IPS-15b (cell line): ENCODE measurements around the gene GIGYF1.

ENCODE experiments used
- H3K27me3 ChIP-seq: one replicate; pipeline ENCODE4 v1.6.1; 2013; ENCODE audit warnings: low read length; ENCODE audit not compliant: control insufficient read depth, insufficient read depth
- H3K36me3 ChIP-seq: one replicate; pipeline ENCODE4 v1.6.1; 2013; ENCODE audit warnings: low read length; ENCODE audit not compliant: control insufficient read depth, insufficient read depth
- H3K4me1 ChIP-seq: one replicate; pipeline ENCODE4 v1.6.1; 2013; ENCODE audit warnings: mild to moderate bottlenecking, low read length; ENCODE audit not compliant: control insufficient read depth, insufficient read depth
- H3K4me3 ChIP-seq: one replicate; pipeline ENCODE4 v1.5.1; 2013; ENCODE audit warnings: low read depth, low read length
- H3K9ac ChIP-seq: one replicate; pipeline ENCODE4 v1.6.1; 2013; ENCODE audit warnings: low read depth, mild to moderate bottlenecking, low read length
- H3K9me3 ChIP-seq: one replicate; pipeline ENCODE4 v1.6.1; 2013; ENCODE audit warnings: mild to moderate bottlenecking, low read length; ENCODE audit not compliant: control insufficient read depth, insufficient read depth

The GIGYF1 gene

DNA sequence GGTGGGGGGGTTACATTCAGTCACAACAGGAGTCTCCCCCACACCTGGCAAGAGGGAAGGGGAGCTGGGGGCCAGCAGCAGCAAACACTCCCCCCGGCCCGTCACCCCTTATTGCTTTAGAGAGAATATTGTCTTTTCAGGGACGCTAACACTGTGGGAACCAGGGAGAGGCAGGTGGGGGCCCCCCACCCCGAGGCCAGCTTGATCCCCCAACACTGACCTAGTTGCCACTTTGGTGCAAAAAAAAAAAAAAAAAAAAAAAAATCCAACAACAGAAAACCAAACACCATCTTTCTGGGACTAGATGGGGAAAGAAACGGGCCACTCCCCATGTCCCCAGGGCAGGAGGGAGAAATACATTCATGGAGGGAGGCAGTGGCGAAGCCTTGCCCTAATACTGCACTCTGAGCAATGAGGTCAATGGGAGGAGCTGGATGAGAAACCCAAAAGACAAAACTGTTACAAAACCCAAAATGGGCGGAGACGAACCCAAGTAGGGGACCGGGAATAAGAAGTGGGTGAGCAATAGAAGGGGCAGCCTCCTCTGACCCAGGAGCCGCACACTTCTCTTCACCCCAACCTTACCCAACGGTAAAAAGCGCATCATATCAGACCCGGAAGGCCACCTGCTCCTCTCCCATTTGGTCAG lies 14.0 kb downstream of the GIGYF1 start:
- H3K27me3 ChIP-seq, result no peaks in the 10 kb centered on the region
- peak overlapping the region; percentile 8 for H3K9ac ChIP-seq
- no peak overlapping the region for H3K4me3 ChIP-seq
- H3K36me3 ChIP-seq, result peaks cover 78% of the 10 kb centered on the region
- H3K9me3 ChIP-seq, result no peaks in the 10 kb centered on the region
- H3K4me1 ChIP-seq, result no peaks in the 10 kb centered on the region

DNA sequence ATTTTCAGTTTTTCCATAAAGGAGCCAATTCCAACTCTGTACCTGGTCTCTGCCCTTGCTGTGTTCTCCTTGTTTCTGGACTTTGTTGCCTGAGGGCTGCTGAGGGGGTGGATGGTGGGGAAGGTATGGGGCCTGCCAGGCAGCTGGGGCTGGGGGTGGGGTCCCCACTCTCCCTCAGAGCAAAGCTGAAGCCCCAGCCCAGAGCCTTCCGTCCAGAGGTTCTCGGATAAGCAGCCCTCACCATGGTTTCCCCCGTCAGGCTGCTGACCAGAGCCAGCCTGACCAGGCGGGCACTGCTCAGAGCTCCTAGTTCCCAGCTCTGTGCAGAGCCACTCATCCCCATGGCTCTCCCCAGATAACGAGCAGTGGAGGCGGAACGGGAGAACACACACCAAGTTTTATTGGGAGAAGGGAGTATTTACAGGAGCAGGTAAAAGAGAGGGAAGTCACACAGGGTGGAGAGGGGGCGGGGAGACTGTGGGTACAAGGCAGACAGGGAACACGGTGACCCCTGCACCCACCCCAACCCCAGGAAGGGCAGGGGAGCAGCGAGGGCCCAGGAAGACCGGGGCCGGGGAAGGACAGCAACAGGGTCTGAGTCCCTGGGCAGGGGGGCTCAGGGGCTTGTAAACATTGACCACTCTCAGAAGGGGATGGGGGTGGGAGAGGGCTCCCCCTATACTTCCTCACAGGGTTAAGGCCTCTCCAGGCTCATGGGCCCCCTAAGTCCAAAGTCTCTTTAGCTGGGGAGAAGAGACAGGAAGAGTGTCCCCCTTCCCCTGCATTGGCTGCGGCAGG lies 14.7 kb downstream of the GIGYF1 start:
- Histone ChIP-seq H3K9ac (no peak overlapping the region), H3K36me3 (peaks cover 70% of the 10 kb centered on the region)

DNA sequence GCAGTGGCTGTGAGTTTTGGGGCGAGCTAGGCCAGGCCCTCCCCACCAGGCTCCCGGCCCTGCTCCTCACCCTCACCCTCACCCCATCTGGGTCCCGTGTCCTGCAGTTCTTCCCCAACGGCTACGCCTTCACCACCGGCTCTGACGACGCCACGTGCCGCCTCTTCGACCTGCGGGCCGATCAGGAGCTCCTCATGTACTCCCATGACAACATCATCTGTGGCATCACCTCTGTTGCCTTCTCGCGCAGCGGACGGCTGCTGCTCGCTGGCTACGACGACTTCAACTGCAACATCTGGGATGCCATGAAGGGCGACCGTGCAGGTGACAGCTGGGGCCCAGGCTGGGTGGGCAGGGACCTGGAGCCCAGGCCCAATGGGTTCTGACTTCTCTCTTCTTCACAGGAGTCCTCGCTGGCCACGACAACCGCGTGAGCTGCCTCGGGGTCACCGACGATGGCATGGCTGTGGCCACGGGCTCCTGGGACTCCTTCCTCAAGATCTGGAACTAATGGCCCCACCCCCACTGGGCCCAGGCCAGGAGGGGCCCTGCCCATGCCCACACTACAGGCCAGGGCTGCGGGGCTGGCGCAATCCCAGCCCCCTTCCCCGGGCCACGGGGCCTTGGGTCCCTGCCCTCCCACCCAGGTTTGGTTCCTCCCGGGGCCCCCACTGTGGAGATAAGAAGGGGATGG lies 15.6 kb downstream of the GIGYF1 start:
- no peaks in the 10 kb centered on the region for H3K27me3 ChIP-seq
- peaks cover 62% of the 10 kb centered on the region for H3K36me3 ChIP-seq
- no peaks in the 10 kb centered on the region for H3K4me1 ChIP-seq
- H3K9me3 ChIP-seq, result no peaks in the 10 kb centered on the region
- no peak overlapping the region for H3K9ac ChIP-seq
- H3K4me3 ChIP-seq, result no peak overlapping the region

More for the DNA sequence above, 14.7 kb downstream of the GIGYF1 start:
- Histone ChIP-seq H3K4me3 (no peak overlapping the region), H3K27me3 (no peaks in the 10 kb centered on the region), H3K9me3 (no peaks in the 10 kb centered on the region), H3K4me1 (no peaks in the 10 kb centered on the region)

DNA sequence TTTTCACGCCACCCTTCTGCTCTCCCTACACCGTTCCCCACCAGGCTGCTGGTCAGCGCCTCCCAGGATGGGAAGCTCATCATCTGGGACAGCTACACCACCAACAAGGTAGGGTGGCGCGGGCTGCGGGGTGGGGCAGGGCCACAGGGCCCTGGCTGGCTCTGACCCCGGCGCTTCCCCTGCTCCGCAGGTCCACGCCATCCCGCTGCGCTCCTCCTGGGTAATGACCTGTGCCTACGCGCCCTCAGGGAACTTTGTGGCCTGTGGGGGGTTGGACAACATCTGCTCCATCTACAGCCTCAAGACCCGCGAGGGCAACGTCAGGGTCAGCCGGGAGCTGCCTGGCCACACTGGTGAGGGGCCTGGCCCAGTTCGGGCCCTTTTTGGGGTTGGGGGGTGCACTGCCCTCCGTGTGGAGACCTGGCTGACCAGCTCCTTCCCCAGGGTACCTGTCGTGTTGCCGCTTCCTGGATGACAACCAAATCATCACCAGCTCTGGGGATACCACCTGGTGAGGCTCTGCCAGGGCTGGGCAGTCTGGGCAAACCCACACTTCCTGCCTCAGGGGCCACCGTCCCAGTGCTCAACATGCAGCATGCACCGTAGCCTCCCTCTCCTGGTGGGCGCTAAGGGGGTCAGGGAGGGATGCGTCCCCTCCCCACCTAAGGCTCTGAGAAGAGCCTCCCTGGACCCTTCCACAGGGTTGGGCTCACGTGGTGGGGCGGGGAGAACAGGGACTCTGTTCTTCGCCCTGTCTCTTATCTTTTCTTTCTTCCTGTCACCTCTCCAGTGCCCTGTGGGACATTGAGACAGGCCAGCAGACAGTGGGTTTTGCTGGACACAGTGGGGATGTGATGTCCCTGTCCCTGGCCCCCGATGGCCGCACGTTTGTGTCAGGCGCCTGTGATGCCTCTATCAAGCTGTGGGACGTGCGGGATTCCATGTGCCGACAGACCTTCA lies 16.5 kb downstream of the GIGYF1 start:
- no peak overlapping the region for H3K9ac ChIP-seq
- no peaks in the 10 kb centered on the region for H3K4me1 ChIP-seq
- H3K9me3 ChIP-seq, result no peaks in the 10 kb centered on the region
- H3K27me3 ChIP-seq, result no peaks in the 10 kb centered on the region
- H3K4me3 ChIP-seq, result no peak overlapping the region
- H3K36me3 ChIP-seq, result peaks cover 53% of the 10 kb centered on the region

DNA sequence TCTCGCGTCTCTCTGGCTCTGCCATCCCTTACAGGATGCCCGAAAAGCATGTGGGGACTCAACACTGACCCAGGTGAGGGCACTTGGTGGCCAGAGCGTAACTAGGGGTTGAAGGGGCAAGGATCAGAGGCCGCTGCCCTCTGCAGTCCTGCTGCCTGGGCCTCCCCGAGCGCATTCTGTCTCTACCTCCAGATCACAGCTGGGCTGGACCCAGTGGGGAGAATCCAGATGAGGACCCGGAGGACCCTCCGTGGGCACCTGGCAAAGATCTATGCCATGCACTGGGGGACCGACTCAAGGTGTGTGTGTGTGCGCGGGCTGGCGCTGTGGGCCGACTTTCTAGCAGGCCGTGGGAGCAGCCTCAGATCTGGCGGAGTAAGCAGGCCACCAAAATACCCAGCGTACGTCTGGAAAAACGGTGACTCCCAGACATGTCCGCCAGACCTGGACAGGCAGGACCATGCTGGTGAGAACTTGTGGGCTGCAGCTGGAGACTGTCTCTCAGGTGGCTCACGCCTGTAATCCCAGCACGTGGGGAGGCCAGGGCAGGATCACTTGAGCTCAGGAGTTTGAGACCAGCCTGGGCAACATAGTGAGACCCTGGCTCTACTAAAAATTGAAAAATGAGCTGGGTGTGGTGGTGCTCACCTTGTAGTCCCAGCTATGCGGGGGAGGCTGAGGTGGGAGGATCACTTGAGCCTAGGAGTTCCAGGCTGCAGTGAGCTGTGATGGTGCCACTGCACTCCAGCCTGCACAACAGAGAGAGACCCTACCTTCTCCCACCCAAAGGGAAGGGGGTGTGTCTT lies 17.3 kb downstream of the GIGYF1 start:
- Histone ChIP-seq H3K36me3 (peaks cover 44% of the 10 kb centered on the region), H3K9ac (no peak overlapping the region), H3K4me3 (peak overlapping the region; percentile 83)

DNA sequence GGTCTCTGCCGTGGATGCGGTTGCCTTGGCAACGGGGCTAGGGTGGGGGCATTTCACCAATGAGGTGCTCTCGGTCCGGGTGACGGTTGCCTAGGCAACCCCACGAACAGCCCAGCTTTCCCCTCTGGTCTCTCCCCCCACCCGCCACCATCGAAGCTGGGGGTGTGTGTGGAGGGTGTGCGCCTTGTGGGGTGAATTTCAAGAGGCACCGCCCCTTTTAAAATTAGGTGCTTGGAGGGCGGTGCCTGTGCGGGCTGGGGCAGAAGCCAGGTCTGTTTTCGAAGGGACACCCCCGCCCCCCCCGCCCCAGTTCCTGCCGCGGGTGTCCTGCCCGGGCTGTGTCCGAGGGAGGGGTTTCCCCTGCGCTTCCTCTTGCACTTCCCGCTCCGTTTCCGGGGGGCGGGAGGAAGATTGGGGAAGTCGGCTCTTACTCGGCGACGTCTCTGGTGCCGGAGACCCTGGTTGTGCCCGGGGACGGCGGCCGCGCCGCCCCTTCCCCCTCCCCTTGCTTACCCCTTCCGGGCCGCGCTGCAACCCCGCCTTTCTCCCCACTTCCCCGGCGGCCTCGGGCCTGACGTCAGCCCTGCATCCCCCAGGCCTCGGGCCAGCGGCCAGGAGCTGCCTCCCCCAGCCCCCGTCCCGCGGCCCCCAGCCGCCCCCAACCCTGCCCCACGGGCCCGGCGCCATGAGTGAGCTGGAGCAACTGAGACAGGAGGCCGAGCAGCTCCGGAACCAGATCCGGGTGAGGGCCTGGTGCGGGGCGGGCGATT lies 18.3 kb downstream of the GIGYF1 start:
- H3K36me3 ChIP-seq, result peaks cover 37% of the 10 kb centered on the region
- H3K9me3 ChIP-seq, result no peaks in the 10 kb centered on the region
- peak overlapping the region; percentile 83 for H3K4me3 ChIP-seq
- no peaks in the 10 kb centered on the region for H3K4me1 ChIP-seq
- peaks cover 9% of the 10 kb centered on the region for H3K27me3 ChIP-seq
- H3K9ac ChIP-seq, result no peak overlapping the region

More for the DNA sequence above, 17.3 kb downstream of the GIGYF1 start:
- peaks cover 5% of the 10 kb centered on the region for H3K27me3 ChIP-seq
- no peaks in the 10 kb centered on the region for H3K4me1 ChIP-seq
- no peaks in the 10 kb centered on the region for H3K9me3 ChIP-seq

DNA sequence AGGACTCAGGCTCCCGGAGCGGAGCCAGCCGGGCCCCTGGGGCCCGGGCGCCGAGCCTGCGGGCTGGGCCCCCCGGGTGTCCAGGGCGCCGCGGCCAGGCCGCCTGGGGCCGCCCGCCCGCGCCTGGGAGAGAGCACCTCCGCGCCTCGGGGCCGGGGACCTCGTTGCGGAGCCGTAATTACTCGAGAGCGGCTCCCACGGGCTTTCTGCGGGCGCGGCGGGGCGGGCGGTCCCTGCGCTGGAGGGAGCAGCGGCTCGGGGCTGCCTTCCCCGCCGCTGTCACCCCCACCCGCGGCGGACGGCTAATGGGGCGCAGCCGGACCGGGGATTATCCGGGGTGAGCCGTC lies 19.0 kb downstream of the GIGYF1 start:
- no peaks in the 10 kb centered on the region for H3K4me1 ChIP-seq
- H3K4me3 ChIP-seq, result peak overlapping the region; percentile 83
- H3K36me3 ChIP-seq, result peaks cover 33% of the 10 kb centered on the region
- H3K9ac ChIP-seq, result no peak overlapping the region
- no peaks in the 10 kb centered on the region for H3K9me3 ChIP-seq
- H3K27me3 ChIP-seq, result peaks cover 9% of the 10 kb centered on the region

DNA sequence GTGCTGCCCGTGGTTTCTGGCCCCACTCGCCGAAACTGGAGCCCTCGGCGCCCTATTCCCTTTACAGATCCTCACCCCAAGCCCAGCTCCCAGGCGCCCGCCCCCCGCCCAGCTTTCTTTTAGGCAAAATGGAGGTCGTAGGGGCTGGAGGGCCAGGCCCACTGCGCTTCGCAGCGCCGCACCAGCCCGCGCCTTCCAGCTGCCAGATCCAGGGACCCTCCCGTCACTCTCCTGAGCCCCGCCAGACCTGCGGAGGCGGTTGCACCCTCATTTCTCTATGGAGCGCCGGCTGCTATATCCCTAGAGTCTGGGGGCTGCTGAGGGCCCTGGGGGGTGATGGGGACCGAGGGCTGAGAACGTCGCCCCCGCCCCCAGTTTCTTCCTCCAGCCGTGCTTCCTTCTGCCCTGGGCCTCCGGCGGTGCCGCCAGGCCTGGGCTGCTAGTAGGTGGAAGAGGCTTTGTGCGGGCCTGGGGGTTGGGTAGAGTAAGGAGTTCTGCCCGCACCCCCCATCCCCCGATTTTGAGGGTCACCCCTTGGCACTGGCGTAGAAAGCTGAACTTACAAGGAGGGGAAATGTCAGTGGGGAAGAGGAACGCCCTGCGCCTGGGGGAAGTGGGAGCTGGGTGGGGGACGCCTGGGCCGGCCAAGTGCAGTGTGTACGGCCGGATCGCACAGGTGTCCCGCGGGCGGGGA lies 19.5 kb downstream of the GIGYF1 start:
- Histone ChIP-seq H3K36me3 (peaks cover 28% of the 10 kb centered on the region), H3K27me3 (peaks cover 9% of the 10 kb centered on the region), H3K4me3 (peak overlapping the region; percentile 83), H3K4me1 (no peaks in the 10 kb centered on the region), H3K9me3 (no peaks in the 10 kb centered on the region), H3K9ac (peak overlapping the region; percentile 37)

DNA sequence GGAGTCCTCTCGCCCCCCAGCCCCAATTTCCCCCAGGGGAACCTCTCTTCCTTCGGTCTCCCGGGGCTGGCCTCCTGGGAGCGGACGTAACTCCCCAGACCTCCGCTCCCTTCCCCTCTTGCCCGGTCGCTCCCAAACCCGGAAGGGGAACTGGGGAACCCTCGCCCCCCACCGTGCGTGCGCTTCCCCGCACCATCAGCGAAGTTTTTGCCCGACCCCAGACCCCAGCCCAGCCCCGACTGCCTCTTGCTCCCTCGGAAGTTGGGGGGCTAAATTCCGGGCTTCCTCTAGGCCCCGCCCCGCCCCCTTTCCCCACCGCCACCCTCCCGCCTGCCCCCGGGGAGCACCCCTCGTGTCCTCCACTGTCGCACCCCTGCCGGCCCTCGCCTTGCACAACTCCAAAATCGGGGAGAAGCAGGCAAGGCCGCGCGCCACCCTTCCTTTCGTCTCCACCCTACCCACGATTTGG lies 20.1 kb downstream of the GIGYF1 start:
- Histone ChIP-seq H3K4me3 (peak overlapping the region; percentile 83), H3K27me3 (peaks cover 9% of the 10 kb centered on the region), H3K4me1 (no peaks in the 10 kb centered on the region), H3K9ac (peak overlapping the region; percentile 76), H3K36me3 (peaks cover 24% of the 10 kb centered on the region), H3K9me3 (no peaks in the 10 kb centered on the region)
